ENCODE results near the gene AMBP.

The AMBP gene

GRCh38 chr9:114112778-114113584 lies 34.9 kb upstream of the AMBP start:
- no peak for DNase-seq

GRCh38 chr9:114112325-114112724 lies 34.2 kb upstream of the AMBP start:
- DNase-seq, result no peak

- no peak for DNase-seq
Observed at GRCh38 chr9:114110180-114110579, 32.1 kb upstream of the AMBP start.

- DNase-seq, result no peak
Observed at GRCh38 chr9:114109124-114109523, 31.0 kb upstream of the AMBP start.

GRCh38 chr9:114108016-114108833 lies 30.1 kb upstream of the AMBP start:
- peak; percentile 25 for DNase-seq

- no peak for DNase-seq
Observed at GRCh38 chr9:114107286-114108001, 29.3 kb upstream of the AMBP start.

GRCh38 chr9:114105236-114105635 lies 27.1 kb upstream of the AMBP start:
- DNase-seq, result no peak

- DNase-seq, result no peak
Observed at GRCh38 chr9:114102484-114102883, 24.4 kb upstream of the AMBP start.

- no peak for DNase-seq
Observed at GRCh38 chr9:114100536-114100935, 22.4 kb upstream of the AMBP start.

- DNase-seq, result no peak
Observed at GRCh38 chr9:114099669-114100270, 21.7 kb upstream of the AMBP start.

- no peak for DNase-seq
Observed at GRCh38 chr9:114098936-114099668, 21.0 kb upstream of the AMBP start, which contains the start of gene KIF12. Gene KIF12, minus strand, starts transcription at chr9:114099292. Its CDS starts 16 bp downstream, at chr9:114099276.

GRCh38 chr9:114098021-114098935 lies 20.2 kb upstream of the AMBP start:
- no peak for DNase-seq

GRCh38 chr9:114097613-114098020 lies 19.5 kb upstream of the AMBP start:
- no peak for DNase-seq

- no peak for DNase-seq
Observed at GRCh38 chr9:114096866-114097612, 18.9 kb upstream of the AMBP start.

- no peak for DNase-seq
Observed at GRCh38 chr9:114096041-114096511, 18.0 kb upstream of the AMBP start.

- DNase-seq, result no peak
Observed at GRCh38 chr9:114094971-114095370, 16.9 kb upstream of the AMBP start.

- DNase-seq, result no peak
Observed at GRCh38 chr9:114093761-114094505, 15.8 kb upstream of the AMBP start.

GRCh38 chr9:114093031-114093471 lies 15.0 kb upstream of the AMBP start:
- DNase-seq, result no peak

- DNase-seq, result no peak
Observed at GRCh38 chr9:114092336-114092735, 14.2 kb upstream of the AMBP start.

All from NCI-H2107 (cell line).